ENCODE data around the gene C1QTNF8. TPM values are rescaled to one million over a fixed set of nuclear protein-coding genes. Genes with fewer than 3 reads are reported as not detected.

Gene C1QTNF8
- total RNA-seq, 2 donors from 2014 or later, result not detected

- DNase-seq (ENCODE audit: low spot score), result no peak
- intact Hi-C loops (cut with DNase I), result loop anchor here in 1 of 2 donors (2.0 kb wide), 1 partner anchor 70 kb away; no protein-coding TSS in a partner anchor
Measured at GRCh38 chr16:1116693-1117077, 20.6 kb upstream of the C1QTNF8 start.

DNA sequence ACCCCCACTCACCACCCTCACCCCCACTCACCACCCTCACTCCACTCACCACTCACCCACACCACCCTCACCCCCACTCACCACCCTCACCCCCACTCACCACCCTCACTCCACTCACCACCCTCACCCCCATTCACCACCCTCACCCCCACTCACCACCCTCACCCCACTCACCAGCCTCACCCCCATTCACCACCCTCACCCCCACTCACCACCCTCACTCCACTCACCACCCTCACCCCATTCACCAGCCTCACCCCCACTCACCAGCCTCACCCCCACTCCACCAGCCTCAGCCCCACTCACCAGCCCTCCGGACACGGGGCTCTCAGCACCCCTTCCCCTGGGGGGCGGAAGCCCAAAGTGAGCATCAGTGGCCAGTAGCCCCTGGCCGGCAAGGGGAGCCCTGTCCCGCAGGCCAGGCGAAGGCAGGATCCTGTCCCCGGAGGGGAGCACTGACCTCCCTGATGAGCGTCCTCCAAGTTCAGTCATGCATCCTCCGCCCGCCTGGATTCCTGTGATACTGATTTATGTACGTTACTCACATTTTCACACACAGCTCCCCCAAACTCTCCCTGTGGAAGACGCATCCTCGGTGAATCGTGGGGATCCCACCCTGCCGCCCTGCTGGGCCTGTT, 18.0 kb upstream of the C1QTNF8 start:
- DNase-seq (ENCODE audit: low spot score), result no peak
- intact Hi-C loops (cut with DNase I), result loop anchor here in 1 of 2 donors (5.0 kb wide), 1 partner anchor 33 kb away; no protein-coding TSS in a partner anchor

DNA sequence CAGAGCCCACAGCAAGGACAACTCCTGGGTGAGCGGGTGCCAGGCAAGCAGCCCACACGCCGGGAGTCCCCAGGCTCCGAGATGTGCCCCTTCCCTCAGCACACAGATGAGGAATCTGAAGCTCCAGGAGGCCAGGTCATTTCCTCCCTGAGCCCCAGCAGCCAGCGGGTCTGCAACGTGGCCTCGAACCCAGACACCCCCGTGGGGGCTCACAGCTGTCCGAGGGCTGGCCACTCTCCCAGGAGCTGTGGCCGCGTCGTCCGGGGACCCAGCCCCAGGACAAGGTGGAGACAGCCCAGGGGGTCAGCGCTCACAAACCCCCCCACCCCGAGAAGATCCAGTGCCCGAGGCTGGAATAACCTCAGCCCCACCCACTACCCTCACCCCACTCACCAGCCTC, 17.4 kb upstream of the C1QTNF8 start:
- DNase-seq (ENCODE audit: low spot score), result no peak
- intact Hi-C loops (cut with DNase I), result loop anchor here in 1 of 2 donors (5.0 kb wide), 1 partner anchor 34 kb away; no protein-coding TSS in a partner anchor

DNA sequence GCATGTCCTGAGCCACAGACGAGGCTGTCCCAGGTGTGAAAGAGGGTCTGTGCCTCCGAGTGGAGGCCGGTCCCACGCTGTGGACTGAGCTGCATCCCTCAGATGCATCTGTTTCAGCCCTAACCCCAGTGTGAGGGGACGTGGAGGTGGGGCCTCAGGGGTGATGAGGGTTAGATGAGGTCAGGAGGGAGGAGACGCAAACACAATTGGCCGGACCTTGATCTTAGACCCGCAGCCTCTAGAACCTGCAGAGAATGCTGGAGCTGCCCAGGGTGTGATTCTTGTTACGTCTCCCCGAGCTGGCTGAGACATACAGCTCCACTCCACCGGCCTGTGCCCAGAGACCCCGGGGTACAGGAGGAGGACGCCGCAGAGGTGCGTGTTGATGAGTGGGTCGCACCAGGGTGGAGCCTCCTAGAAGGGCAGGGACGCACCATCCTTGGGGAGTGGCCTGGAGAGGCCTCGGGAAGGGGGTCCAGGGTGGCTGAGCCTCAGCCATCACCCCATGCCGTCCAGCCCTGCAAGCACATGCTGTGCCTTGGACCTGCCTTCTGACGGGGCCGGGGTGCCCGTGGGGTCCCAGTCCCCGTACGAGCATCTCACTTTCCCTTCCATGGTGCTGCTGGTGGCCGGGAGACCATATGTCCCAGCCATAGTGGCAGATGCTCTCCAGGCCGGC, 16.6 kb upstream of the C1QTNF8 start:
- intact Hi-C loops (cut with DNase I), result loop anchor here in 1 of 2 donors (5.0 kb wide), 1 partner anchor 35 kb away; no protein-coding TSS in a partner anchor
- DNase-seq (ENCODE audit: low spot score), result no peak

DNA sequence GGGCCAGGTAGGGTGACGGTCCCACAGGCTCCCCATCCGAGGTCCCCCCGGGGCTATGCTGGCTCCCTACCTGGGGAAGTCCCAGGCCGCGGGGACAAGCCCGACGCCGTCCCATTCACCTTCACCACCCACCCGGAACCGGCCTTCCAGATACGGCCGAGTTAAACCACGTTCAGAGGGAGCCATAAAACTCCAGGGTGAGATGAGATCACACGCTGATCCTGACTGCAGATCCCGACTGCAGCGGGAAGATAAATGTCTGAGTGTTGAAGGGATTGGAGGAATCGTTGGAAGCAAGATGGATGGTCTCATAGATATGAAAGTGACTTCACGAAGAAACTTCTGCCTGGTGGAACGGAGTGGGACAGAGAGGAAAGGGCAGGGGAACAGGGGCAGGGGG, 13.6 kb upstream of the C1QTNF8 start:
- intact Hi-C loops (cut with DNase I), result loop anchor here in 1 of 2 donors (5.0 kb wide), 1 partner anchor 38 kb away; no protein-coding TSS in a partner anchor

GRCh38 chr16:1108299-1109252, 12.5 kb upstream of the C1QTNF8 start:
- DNase-seq (ENCODE audit: low spot score), result no peak
- intact Hi-C loops (cut with DNase I), result no loop called here

More for the DNA sequence above, 13.6 kb upstream of the C1QTNF8 start:
- no peak for DNase-seq (ENCODE audit: low spot score)

DNA sequence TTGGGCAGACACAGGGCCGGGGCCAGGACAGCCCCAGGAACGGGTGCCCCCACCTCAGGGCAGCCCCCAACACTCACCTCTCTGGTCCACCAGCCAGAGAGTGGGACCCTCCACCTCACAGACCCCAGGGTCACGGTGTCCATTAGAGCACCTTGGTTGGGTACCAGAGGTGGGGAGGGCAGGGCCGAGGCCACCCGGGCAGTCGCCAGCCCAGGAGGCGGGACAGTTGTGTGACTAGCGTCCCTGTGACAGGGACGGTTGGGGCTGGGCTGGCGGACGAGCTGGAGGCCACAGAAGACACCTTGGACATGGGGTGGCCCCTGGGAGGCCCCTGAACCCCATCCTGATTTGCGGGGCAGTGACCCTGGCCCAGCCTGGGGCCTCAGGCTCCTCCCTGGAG, 11.7 kb upstream of the C1QTNF8 start:
- no peak for DNase-seq (ENCODE audit: low spot score)
- intact Hi-C loops (cut with DNase I), result loop anchor here (2.0 kb wide), 1 partner anchor 87 kb away; no protein-coding TSS in a partner anchor

DNA sequence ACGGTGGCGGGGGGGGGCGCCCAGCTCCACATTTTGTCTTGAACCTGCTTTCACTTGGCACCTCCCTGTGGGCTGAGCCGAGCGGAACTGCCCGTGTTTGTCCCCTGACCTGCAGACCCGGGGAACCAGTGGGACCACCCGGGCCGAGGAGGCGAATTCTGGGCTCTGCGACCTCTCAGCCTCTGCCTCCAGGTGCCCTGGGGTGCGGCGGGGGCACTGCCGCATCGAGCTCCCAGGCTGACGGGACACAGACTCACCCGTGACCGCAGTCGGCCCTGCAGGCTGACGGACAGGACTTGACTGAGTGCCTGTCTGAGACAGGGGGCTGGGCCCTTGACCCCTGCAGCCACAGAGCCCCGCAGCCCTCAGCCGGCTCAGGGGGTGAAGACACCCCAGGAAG, 11.1 kb upstream of the C1QTNF8 start:
- intact Hi-C loops (cut with DNase I), result loop anchor here (2.0 kb wide), 1 partner anchor 88 kb away; no protein-coding TSS in a partner anchor
- no peak for DNase-seq (ENCODE audit: low spot score)

- DNase-seq (ENCODE audit: low spot score), result no peak
- intact Hi-C loops (cut with DNase I), result loop anchor here (2.0 kb wide), 1 partner anchor 88 kb away; no protein-coding TSS in a partner anchor
Measured at GRCh38 chr16:1106659-1107058, 10.6 kb upstream of the C1QTNF8 start.

DNA sequence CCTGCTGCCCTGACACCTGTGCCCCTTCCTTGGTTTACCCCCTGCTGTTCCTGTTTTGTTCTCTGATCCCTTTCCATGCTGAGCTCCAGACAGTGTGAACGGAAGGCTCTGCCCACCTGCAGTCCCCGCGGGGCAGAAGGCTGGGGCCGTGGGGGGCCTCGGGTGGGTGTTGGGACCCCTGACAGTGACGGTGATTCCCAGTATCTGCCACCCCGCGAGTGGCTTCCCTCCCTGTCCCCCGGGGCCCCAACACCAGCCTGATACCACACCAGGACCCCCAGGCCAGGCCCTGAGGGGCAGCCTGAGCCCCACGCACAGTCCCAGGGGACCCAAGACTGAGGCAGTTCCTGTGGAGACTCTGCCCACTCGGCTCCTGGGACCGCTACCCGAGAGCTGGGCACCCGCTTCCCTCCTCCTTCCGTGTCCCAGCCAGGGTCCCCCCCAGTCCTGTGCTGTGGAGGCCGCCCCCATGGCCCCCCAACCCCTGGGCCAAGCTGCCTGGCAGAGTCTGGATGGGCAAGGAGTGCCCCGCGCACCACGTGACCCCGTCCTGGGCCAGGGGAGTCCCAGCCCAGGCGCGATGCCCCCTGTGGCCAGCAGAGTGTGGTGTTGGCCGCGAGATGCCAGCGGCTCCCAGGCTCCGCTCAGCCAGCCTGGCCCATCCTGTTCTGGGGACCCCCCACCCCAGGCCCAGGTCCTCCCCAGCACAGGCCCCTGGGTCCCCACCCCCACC, 10.0 kb upstream of the C1QTNF8 start:
- no peak for DNase-seq (ENCODE audit: low spot score)
- intact Hi-C loops (cut with DNase I), result loop anchor here (2.0 kb wide), 1 partner anchor 89 kb away; no protein-coding TSS in a partner anchor

- intact Hi-C loops (cut with DNase I), result loop anchor here in 1 of 2 donors (2.0 kb wide), 1 partner anchor 47 kb away; no protein-coding TSS in a partner anchor
- DNase-seq (ENCODE audit: low spot score), result no peak
Measured at GRCh38 chr16:1103636-1103980, 7.6 kb upstream of the C1QTNF8 start.

DNA sequence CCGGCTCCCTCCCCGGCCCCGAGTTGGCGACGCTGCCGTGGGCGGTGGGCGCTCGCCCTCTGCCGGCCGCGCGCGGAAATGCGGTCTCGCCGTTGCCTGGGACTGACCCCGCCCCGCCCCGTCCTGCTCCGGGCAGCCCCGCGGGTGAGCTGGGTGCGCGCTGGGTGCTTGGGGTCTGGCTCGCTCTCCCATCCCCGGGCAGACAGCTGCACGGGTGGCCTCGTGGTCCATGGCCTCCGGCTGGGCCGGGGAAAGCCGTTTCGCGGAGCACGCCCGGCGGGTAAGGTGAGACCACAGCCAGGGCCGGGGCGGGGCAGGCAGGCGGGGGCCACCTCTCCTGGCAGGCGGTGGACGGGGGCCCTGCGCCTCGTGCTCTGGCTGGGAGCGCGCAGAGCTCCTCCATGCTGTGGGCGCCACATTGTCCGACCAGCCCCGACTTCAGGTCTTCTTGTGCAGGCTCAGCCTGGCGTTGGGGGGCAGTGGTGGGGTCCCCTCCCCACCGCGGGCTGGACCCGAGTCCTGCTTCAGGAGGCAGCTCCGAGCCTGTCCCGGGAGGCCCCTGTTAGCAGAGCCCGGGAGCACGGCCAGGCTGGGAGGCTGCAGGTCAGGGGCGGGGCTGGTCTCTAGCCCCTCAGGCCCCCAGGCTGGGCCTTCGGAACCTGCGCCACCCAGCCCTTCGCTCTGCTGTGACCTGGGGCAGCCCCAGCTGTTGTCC, 7.0 kb upstream of the C1QTNF8 start:
- intact Hi-C loops (cut with DNase I), result loop anchor here in 1 of 2 donors (2.0 kb wide), 1 partner anchor 46 kb away; no protein-coding TSS in a partner anchor
- no peak for DNase-seq (ENCODE audit: low spot score)

DNA sequence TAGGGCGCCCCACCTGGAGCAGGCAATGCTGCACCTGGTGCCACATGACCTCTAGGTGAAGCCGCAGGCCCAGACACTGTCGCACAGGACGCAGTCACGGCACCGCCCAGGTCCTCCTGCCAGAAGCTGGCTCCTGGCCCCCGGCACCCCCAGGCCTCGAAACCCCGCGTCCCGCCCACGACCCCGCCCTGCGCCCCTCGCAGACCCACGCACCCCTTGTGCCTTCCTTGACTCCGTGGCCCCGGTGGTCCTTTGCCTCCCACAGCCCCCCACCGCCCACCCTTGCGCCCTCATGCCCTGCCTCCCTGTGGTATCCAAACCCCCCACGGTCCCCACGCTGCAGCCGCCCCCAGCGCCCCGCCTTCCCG, 6.3 kb upstream of the C1QTNF8 start:
- no peak for DNase-seq (ENCODE audit: low spot score)
- intact Hi-C loops (cut with DNase I), result loop anchor here in 1 of 2 donors (2.0 kb wide), 1 partner anchor 46 kb away; no protein-coding TSS in a partner anchor

- no peak for DNase-seq (ENCODE audit: low spot score)
- intact Hi-C loops (cut with DNase I), result loop anchor here in 1 of 2 donors (2.0 kb wide), 1 partner anchor 45 kb away; no protein-coding TSS in a partner anchor
Measured at GRCh38 chr16:1101573-1102332, 5.7 kb upstream of the C1QTNF8 start.

DNA sequence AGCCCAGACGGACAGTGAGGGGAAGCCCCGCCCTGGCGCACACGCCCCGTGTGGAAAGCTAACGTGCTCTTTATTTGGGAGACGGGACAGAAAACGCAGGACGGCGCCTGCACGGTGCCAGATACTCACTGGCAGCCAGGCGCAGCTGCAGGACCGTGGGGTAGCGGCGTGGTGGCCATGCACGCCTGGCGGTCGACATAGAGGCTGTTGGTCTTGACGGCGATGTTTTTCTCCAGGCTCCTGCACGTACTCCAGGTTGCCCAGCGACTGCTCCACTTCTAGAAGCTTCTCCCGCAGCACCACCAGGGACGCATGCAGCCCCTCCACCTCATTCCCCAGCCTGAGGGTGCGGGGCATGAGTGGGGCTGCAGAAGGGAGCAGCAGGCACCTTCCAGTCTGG, 5.1 kb upstream of the C1QTNF8 start:
- DNase-seq (ENCODE audit: low spot score), result no peak
- intact Hi-C loops (cut with DNase I), result no loop called here

DNA sequence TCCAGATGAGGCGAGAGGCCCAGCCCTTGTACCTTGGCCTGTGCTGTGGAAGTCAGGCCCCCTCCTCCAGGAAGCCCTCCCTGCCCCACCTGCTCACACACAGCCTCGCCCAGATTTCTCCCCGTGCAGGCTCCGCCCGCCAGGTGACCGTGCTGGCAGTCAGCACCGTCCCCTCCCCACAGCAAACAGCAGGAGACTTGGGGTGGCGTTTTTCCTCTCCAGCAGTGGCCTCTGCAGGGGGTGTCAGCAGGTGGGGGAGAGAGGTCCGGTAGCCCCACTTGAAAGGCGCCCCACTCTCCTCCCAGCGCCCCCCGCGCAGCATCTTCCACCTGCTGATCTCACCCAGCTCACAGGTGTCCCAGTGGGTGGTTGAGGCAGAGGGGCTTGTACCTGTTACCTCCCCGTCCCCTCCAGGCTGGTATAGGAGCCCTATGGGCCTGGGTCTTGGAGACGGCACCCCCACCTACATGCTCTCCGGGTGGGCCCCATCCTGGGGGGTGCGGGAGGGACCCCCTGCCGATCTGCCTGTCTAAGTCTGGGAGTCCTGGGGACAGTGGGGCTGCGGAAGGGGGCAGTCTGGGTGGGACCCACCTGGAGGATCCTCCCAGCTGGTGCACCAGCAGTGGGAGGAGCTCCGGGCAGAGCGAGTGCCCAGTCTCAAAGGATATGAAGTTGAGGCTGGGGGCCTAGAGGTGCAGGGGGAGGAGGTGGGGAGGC, 4.2 kb upstream of the C1QTNF8 start:
- DNase-seq (ENCODE audit: low spot score), result no peak
- intact Hi-C loops (cut with DNase I), result no loop called here
